ENCODE data around the gene NFASC. TPM values are rescaled to one million over a fixed set of nuclear protein-coding genes. Genes with fewer than 3 reads are reported as not detected.

The NFASC gene
- total RNA-seq, 2 donors from 2014 or later = 4.4 to 7.6 TPM

- H3K9me3 ChIP-seq = no peaks in the 10 kb centered on the region
- 47 to 61% methylated on average over 12 of the region's 12 CpGs for WGBS, 2 donors
- H3K36me3 ChIP-seq (replicated peaks in 1 of 2; ENCODE audit: insufficient read depth in 1 of 2, low read depth in 2 of 2) = no peaks in the 10 kb centered on the region
- no peaks in the 10 kb centered on the region for H3K27me3 ChIP-seq
- no peak for ATAC-seq
- H3K4me3 ChIP-seq = no peak overlapping the region
- no peaks in the 10 kb centered on the region for H3K4me1 ChIP-seq
- DNase-seq = no peak
- no peak overlapping the region for H3K27ac ChIP-seq
- no peak for TF ChIP-seq CTCF (IDR thresholded peaks at IDR 0.05)
- TF ChIP-seq POLR2A (IDR thresholded peaks at IDR 0.05) = no peak
- intact Hi-C loops (cut with DNase I) = no loop called here
Measured at GRCh38 chr1:204971517-204972336, 101.1 kb downstream of the NFASC start.

DNA sequence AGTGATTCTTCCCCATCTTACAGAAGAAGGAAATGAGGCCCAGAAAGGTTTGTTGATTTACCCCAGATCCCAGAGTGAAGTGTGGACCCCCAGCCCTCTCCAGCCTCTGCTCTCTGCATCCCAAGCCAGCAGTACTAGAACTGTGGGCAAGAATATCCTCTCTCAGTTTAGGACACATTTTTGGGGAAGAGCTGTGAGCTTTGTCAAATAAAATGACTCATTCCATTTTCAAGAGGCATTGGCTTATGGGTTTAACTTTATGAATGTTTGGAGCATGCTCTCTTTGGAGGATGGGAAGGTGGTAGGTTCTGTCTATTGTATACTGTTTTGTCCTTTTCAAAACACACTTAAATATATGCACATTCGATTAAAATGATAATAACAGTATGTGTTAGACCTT, 101.8 kb downstream of the NFASC start:
- no peak for ATAC-seq
- Histone ChIP-seq H3K4me3 (no peak overlapping the region), H3K36me3 (replicated peaks in 1 of 2; ENCODE audit: insufficient read depth in 1 of 2, low read depth in 2 of 2) (no peaks in the 10 kb centered on the region), H3K4me1 (no peaks in the 10 kb centered on the region), H3K9me3 (no peaks in the 10 kb centered on the region), H3K27ac (no peak overlapping the region), H3K27me3 (no peaks in the 10 kb centered on the region)
- no peak for DNase-seq
- intact Hi-C loops (cut with DNase I) = no loop called here
- TF ChIP-seq POLR2A (IDR thresholded peaks at IDR 0.05) (no peak), CTCF (IDR thresholded peaks at IDR 0.05) (no peak)
- WGBS, 2 donors = 46 to 48% methylated on average over 1 of the region's 1 CpG

- H3K9me3 ChIP-seq = no peaks in the 10 kb centered on the region
- ATAC-seq (no peak), DNase-seq (no peak)
- no peaks in the 10 kb centered on the region for H3K4me1 ChIP-seq
- intact Hi-C loops (cut with DNase I) = no loop called here
- no peak overlapping the region for H3K27ac ChIP-seq
- 38 to 45% methylated on average over 5 to 6 of the region's 6 CpGs for WGBS, 2 donors
- no peak for TF ChIP-seq CTCF (IDR thresholded peaks at IDR 0.05)
- TF ChIP-seq POLR2A (IDR thresholded peaks at IDR 0.05) = no peak
- no peak overlapping the region for H3K4me3 ChIP-seq
- H3K36me3 ChIP-seq (replicated peaks in 1 of 2; ENCODE audit: insufficient read depth in 1 of 2, low read depth in 2 of 2) = no peaks in the 10 kb centered on the region
- no peaks in the 10 kb centered on the region for H3K27me3 ChIP-seq
Measured at GRCh38 chr1:204973449-204973848, 102.8 kb downstream of the NFASC start.

- no peak for ATAC-seq
- intact Hi-C loops (cut with DNase I) = no loop called here
- no peak for DNase-seq
- Histone ChIP-seq H3K27me3 (no peaks in the 10 kb centered on the region), H3K4me3 (no peak overlapping the region), H3K36me3 (replicated peaks in 1 of 2; ENCODE audit: insufficient read depth in 1 of 2, low read depth in 2 of 2) (no peaks in the 10 kb centered on the region), H3K9me3 (no peaks in the 10 kb centered on the region), H3K4me1 (no peaks in the 10 kb centered on the region), H3K27ac (no peak overlapping the region)
- 36 to 70% methylated on average over 2 of the region's 2 CpGs for WGBS, 2 donors
- no peak for TF ChIP-seq POLR2A (IDR thresholded peaks at IDR 0.05)
- TF ChIP-seq CTCF (IDR thresholded peaks at IDR 0.05) = no peak
Measured at GRCh38 chr1:204974327-204974726, 103.7 kb downstream of the NFASC start.

GRCh38 chr1:204975021-204975420, 104.4 kb downstream of the NFASC start:
- H3K4me3 ChIP-seq = no peak overlapping the region
- no peak overlapping the region for H3K27ac ChIP-seq
- H3K4me1 ChIP-seq = no peaks in the 10 kb centered on the region
- no peaks in the 10 kb centered on the region for H3K9me3 ChIP-seq
- no peak for ATAC-seq
- no peak for DNase-seq
- WGBS, 2 donors = 37 to 46% methylated on average over 11 to 12 of the region's 12 CpGs
- intact Hi-C loops (cut with DNase I) = no loop called here
- H3K36me3 ChIP-seq (replicated peaks in 1 of 2; ENCODE audit: insufficient read depth in 1 of 2, low read depth in 2 of 2) = no peaks in the 10 kb centered on the region
- TF ChIP-seq CTCF (IDR thresholded peaks at IDR 0.05) (no peak), POLR2A (IDR thresholded peaks at IDR 0.05) (no peak)
- H3K27me3 ChIP-seq = no peaks in the 10 kb centered on the region
